OCI-LY7 (cell line): ENCODE data around the gene CALU.

Experiments used
- CTCF ChIP-seq: fragments of 200-600 bp; sonication (generic); conservative IDR thresholded peaks from 2 replicates; pipeline ENCODE4 v1.5.1; 2014; ENCODE audit warnings: mild to moderate bottlenecking, antibody characterized with exemption, low read length, moderate library complexity, mixed read lengths
- EZH2phosphoT487 ChIP-seq: fragments of 200-600 bp; sonication (generic); IDR thresholded peaks from 2 replicates; pipeline ENCODE4 v1.6.1; 2018; ENCODE audit warnings: low read depth, borderline replicate concordance, mild to moderate bottlenecking, mixed run types, antibody characterized with exemption, low read length, moderate library complexity, mixed read lengths

- TF ChIP-seq CTCF: 0 out of 2 replicates have a peak, but pooled peaks have one; percentile 23
- no peak for TF ChIP-seq EZH2phosphoT487
These were observed 53.5 kb downstream of the CALU start for GRCh38 chr7:128792471-128793180.
